Measurements from ENCODE around the gene RICTOR. TPM values are rescaled to one million over a fixed set of nuclear protein-coding genes. Genes with fewer than 3 reads are reported as not detected.

The RICTOR gene
- total and polyA plus RNA-seq, 3 donors from 2014 or later = 14.4 to 61.8 (median 57.7) TPM

- intact Hi-C loops (cut with DNase I; ENCODE audit: low total_unique reads) = no loop called here
- TF ChIP-seq CTCF (IDR thresholded peaks at IDR 0.05) (no peak), POLR2A (IDR thresholded peaks at IDR 0.05) (no peak)
- DNase-seq = no peak
- H3K27me3 ChIP-seq = no peaks in the 10 kb centered on the region
- H3K4me3 ChIP-seq = no peak overlapping the region
- H3K4me1 ChIP-seq = no peaks in the 10 kb centered on the region
- no peak overlapping the region for H3K27ac ChIP-seq
- 94 to 98% methylated on average over 1 of the region's 1 CpG for WGBS, 2 donors
- no peaks in the 10 kb centered on the region for H3K9me3 ChIP-seq
- H3K36me3 ChIP-seq (ENCODE audit: low read depth, missing control alignments) = no peaks in the 10 kb centered on the region
These were observed 64.9 kb downstream of the RICTOR start for GRCh38 chr5:39009280-39009679.

- no peaks in the 10 kb centered on the region for H3K4me1 ChIP-seq
- intact Hi-C loops (cut with DNase I; ENCODE audit: low total_unique reads) = no loop called here
- TF ChIP-seq CTCF (IDR thresholded peaks at IDR 0.05) = no peak
- TF ChIP-seq POLR2A (IDR thresholded peaks at IDR 0.05) = no peak
These were observed 67.5 kb downstream of the RICTOR start for GRCh38 chr5:39006650-39007049.

GRCh38 chr5:39005566-39006232 is 68.5 kb downstream of the RICTOR start:
- H3K4me3 ChIP-seq = no peak overlapping the region
- no peaks in the 10 kb centered on the region for H3K4me1 ChIP-seq
- no peak for DNase-seq
- intact Hi-C loops (cut with DNase I; ENCODE audit: low total_unique reads) = no loop called here
- no peaks in the 10 kb centered on the region for H3K9me3 ChIP-seq
- WGBS, 2 donors = 76 to 86% methylated on average over 3 of the region's 3 CpGs
- H3K36me3 ChIP-seq (ENCODE audit: low read depth, missing control alignments) = no peaks in the 10 kb centered on the region
- no peaks in the 10 kb centered on the region for H3K27me3 ChIP-seq
- TF ChIP-seq CTCF (IDR thresholded peaks at IDR 0.05) (peak in 1 of 3 experiments; percentile 13), POLR2A (IDR thresholded peaks at IDR 0.05) (no peak)
- H3K27ac ChIP-seq = peak overlapping the region in 1 of 2 donors; percentile 23

More at GRCh38 chr5:39006650-39007049, 67.5 kb downstream of the RICTOR start:
- no peak for DNase-seq
- no peak overlapping the region for H3K4me3 ChIP-seq
- H3K9me3 ChIP-seq = no peaks in the 10 kb centered on the region
- no peaks in the 10 kb centered on the region for H3K27me3 ChIP-seq
- 62 to 85% methylated on average over 2 of the region's 2 CpGs for WGBS, 2 donors
- no peaks in the 10 kb centered on the region for H3K36me3 ChIP-seq (ENCODE audit: low read depth, missing control alignments)
- no peak overlapping the region for H3K27ac ChIP-seq

- intact Hi-C loops (cut with DNase I; ENCODE audit: low total_unique reads) = no loop called here
These were observed 72.5 kb downstream of the RICTOR start for GRCh38 chr5:39001683-39002082.

GRCh38 chr5:38999037-38999436 is 75.2 kb downstream of the RICTOR start:
- Histone ChIP-seq H3K4me3 (no peak overlapping the region), H3K27ac (no peak overlapping the region), H3K4me1 (no peaks in the 10 kb centered on the region), H3K27me3 (no peaks in the 10 kb centered on the region), H3K36me3 (ENCODE audit: low read depth, missing control alignments) (no peaks in the 10 kb centered on the region), H3K9me3 (no peaks in the 10 kb centered on the region)
- WGBS, 2 donors = 88 to 94% methylated on average over 2 of the region's 2 CpGs
- intact Hi-C loops (cut with DNase I; ENCODE audit: low total_unique reads) = no loop called here
- TF ChIP-seq POLR2A (IDR thresholded peaks at IDR 0.05) (no peak), CTCF (IDR thresholded peaks at IDR 0.05) (no peak)
- no peak for DNase-seq

More at GRCh38 chr5:39001683-39002082, 72.5 kb downstream of the RICTOR start:
- Histone ChIP-seq H3K27ac (no peak overlapping the region), H3K36me3 (ENCODE audit: low read depth, missing control alignments) (no peaks in the 10 kb centered on the region), H3K4me3 (no peak overlapping the region), H3K4me1 (no peaks in the 10 kb centered on the region), H3K9me3 (no peaks in the 10 kb centered on the region), H3K27me3 (no peaks in the 10 kb centered on the region)
- 95 to 96% methylated on average over 2 of the region's 2 CpGs for WGBS, 2 donors
- TF ChIP-seq POLR2A (IDR thresholded peaks at IDR 0.05) = no peak
- no peak for DNase-seq
